Skeletal muscle satellite cell (primary cell): Measurements from ENCODE around the gene ACCS.

Source experiments
- H3K27me3 ChIP-seq: 2 replicates; pipeline ENCODE4 v1.7.0; 2013; ENCODE audit warnings: low read length; ENCODE audit not compliant: control insufficient read depth, insufficient read depth
- H3K36me3 ChIP-seq: 2 replicates; pipeline ENCODE4 v1.7.0; 2013; ENCODE audit warnings: mild to moderate bottlenecking, control low read depth, low read length; ENCODE audit not compliant: insufficient read depth
- H3K4me1 ChIP-seq: 2 replicates; pipeline ENCODE4 v1.7.0; 2013; ENCODE audit warnings: low read length; ENCODE audit not compliant: control insufficient read depth, insufficient read depth
- H3K4me2 ChIP-seq: 2 replicates; pipeline ENCODE4 v1.7.0; 2013; ENCODE audit warnings: mild to moderate bottlenecking, low read length
- H3K4me3 ChIP-seq: 2 replicates; pipeline ENCODE4 v1.7.0; 2013; ENCODE audit warnings: low read length
- H3K9ac ChIP-seq: 2 replicates; pipeline ENCODE4 v1.7.0; 2013; ENCODE audit warnings: mild to moderate bottlenecking, low read depth, low read length, moderate library complexity
- H3K9me3 ChIP-seq: replicated peaks from 2 replicates; pipeline ENCODE4 v1.7.0; 2013; ENCODE audit warnings: mild to moderate bottlenecking, control low read depth, low read length

The ACCS gene

GRCh38 chr11:44095506-44096359 is 29.7 kb downstream of the ACCS start, which contains the start of gene EXT2:
TSS of gene EXT2 (plus strand) at chr11:44095678. CDS start at chr11:44107713, 12,035 bp downstream.
- H3K9ac ChIP-seq, result peak within 1 kb of the TSS; percentile 91
- no peaks in the 10 kb centered on the region for H3K36me3 ChIP-seq
- H3K27me3 ChIP-seq, result peaks cover 17% of the 10 kb centered on the region
- H3K4me2 ChIP-seq, result peak within 1 kb of the TSS; percentile 96
- H3K4me3 ChIP-seq, result peak within 1 kb of the TSS; percentile 96
- H3K9me3 ChIP-seq, result no peaks in the 10 kb centered on the region
- peaks cover 14% of the 10 kb centered on the region for H3K4me1 ChIP-seq

- peak overlapping the region; percentile 91 for H3K9ac ChIP-seq
- peak overlapping the region; percentile 96 for H3K4me3 ChIP-seq
- H3K9me3 ChIP-seq, result no peaks in the 10 kb centered on the region
- peaks cover 14% of the 10 kb centered on the region for H3K4me1 ChIP-seq
- H3K4me2 ChIP-seq, result peak overlapping the region; percentile 96
- H3K27me3 ChIP-seq, result peaks cover 10% of the 10 kb centered on the region
- H3K36me3 ChIP-seq, result no peaks in the 10 kb centered on the region
These were observed 30.5 kb downstream of the ACCS start for GRCh38 chr11:44096360-44097185.

DNA sequence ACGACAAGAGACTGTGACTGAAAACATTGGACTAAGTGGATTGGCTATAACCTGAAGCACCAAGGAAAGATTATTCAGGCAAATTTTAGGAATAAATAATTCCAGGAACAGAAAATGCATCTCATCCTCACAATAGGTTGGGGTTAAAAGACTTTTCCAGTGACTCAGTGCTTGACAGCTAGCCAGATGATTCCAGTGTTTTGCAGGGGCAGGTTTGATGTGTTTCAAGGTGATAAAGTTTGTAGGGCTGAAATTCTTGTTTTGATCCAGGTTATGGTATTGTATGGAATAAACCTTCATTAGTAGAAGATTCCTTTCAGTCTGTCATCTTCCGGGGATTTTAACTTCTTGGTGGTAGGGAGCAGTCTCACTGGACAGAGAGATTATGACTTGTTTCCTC is 31.8 kb downstream of the ACCS start:
- Histone ChIP-seq H3K9ac (no peak overlapping the region), H3K27me3 (peaks cover 3% of the 10 kb centered on the region)

DNA sequence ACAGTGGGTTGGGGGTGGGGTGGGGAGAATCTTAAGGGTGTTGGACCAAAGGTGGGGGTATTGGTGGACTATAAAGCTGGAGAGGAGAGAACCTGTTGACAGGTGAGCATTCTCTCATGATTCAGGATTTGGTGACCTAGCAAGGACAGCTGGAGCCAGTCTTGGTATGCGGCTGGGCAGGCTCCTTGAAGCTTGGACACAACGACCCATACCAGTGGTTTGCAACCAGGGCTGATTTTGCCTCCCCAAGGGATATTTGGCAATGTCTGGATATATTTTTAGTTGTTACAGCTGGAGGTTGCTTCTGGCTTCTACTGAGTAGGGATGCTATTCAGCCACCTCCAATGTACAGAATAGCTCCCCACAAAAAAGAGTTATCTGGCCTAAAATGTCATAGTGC is 35.0 kb downstream of the ACCS start:
- no peak overlapping the region for H3K4me3 ChIP-seq
- peaks cover 10% of the 10 kb centered on the region for H3K4me1 ChIP-seq
- H3K27me3 ChIP-seq, result no peaks in the 10 kb centered on the region
- no peak overlapping the region for H3K9ac ChIP-seq
- H3K36me3 ChIP-seq, result no peaks in the 10 kb centered on the region
- no peak overlapping the region for H3K4me2 ChIP-seq
- no peaks in the 10 kb centered on the region for H3K9me3 ChIP-seq

More for the DNA sequence above, 31.8 kb downstream of the ACCS start:
- no peak overlapping the region for H3K4me2 ChIP-seq
- no peak overlapping the region for H3K4me3 ChIP-seq
- H3K4me1 ChIP-seq, result peaks cover 14% of the 10 kb centered on the region
- no peaks in the 10 kb centered on the region for H3K36me3 ChIP-seq
- no peaks in the 10 kb centered on the region for H3K9me3 ChIP-seq

GRCh38 chr11:44104481-44105294 is 38.6 kb downstream of the ACCS start:
- no peak overlapping the region for H3K9ac ChIP-seq
- H3K27me3 ChIP-seq, result no peaks in the 10 kb centered on the region
- peaks cover 14% of the 10 kb centered on the region for H3K36me3 ChIP-seq
- no peaks in the 10 kb centered on the region for H3K9me3 ChIP-seq
- no peaks in the 10 kb centered on the region for H3K4me1 ChIP-seq
- H3K4me2 ChIP-seq, result no peak overlapping the region
- H3K4me3 ChIP-seq, result no peak overlapping the region

- Histone ChIP-seq H3K4me1 (peaks cover 7% of the 10 kb centered on the region), H3K9me3 (no peaks in the 10 kb centered on the region), H3K27me3 (no peaks in the 10 kb centered on the region), H3K4me3 (no peak overlapping the region), H3K4me2 (no peak overlapping the region), H3K36me3 (peaks cover 19% of the 10 kb centered on the region), H3K9ac (no peak overlapping the region)
These were observed 42.2 kb downstream of the ACCS start for GRCh38 chr11:44108260-44108659.

DNA sequence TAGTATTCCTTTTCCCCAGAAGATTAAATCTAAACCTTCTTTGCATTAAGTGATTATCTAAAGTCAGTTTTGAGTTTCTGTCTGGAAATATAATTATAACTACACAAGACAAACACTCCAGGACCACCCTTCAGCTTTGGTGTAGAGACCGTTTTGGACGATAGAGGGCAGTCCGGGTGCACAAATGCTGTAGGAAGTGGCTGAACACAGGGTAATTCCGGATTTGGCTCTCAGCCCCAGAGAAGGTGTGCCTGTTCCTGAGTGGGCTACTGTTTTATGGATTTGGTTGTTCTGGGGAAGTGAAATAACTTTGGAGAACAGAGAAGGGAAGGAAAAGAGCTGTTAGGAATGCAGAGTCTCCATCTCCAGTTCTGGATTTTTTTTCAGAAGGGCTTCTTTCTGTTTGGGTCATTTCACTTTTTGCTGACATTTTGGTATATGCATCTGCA is 44.2 kb downstream of the ACCS start:
- H3K36me3 ChIP-seq, result peaks cover 36% of the 10 kb centered on the region
- no peak overlapping the region for H3K4me2 ChIP-seq
- H3K9me3 ChIP-seq, result no peaks in the 10 kb centered on the region
- peaks cover 7% of the 10 kb centered on the region for H3K4me1 ChIP-seq
- no peak overlapping the region for H3K9ac ChIP-seq
- no peaks in the 10 kb centered on the region for H3K27me3 ChIP-seq
- no peak overlapping the region for H3K4me3 ChIP-seq

DNA sequence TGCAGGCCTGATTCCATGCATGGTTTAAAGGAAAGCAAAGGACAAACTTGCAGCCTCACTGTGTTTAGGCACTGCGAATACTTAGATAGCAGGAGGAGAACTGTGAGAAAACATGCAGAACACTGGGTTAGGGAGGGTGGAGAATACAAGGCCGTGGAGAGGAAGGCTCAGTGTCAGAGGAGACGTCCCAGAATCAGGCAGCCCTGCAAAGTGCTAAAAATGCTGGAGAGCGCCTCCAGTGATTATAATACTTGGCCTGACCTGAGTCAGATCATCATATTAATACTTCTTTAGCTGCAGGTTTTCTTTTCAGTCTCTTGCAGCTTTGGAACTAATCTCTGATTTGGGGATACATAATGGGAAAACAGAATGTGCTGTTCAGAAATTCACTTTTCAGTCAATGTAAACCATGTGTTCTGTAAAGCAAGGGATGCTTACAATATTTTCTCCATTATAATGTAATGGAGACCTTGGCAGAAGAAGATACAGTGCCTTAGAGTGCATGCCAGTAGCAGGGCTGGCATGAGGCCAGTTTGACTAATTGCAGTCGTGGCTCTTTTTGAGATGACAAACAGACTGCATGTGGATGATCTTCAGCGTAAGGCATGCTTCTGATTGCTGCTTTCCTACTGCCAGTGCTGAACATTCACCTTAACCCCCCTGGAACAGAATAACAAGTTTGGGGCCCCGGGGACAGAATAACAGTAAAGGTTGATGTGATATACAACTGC is 46.2 kb downstream of the ACCS start:
- Histone ChIP-seq H3K4me2 (no peak overlapping the region), H3K27me3 (no peaks in the 10 kb centered on the region), H3K36me3 (peaks cover 38% of the 10 kb centered on the region), H3K9ac (no peak overlapping the region), H3K4me1 (peaks cover 7% of the 10 kb centered on the region), H3K4me3 (no peak overlapping the region), H3K9me3 (no peaks in the 10 kb centered on the region)

DNA sequence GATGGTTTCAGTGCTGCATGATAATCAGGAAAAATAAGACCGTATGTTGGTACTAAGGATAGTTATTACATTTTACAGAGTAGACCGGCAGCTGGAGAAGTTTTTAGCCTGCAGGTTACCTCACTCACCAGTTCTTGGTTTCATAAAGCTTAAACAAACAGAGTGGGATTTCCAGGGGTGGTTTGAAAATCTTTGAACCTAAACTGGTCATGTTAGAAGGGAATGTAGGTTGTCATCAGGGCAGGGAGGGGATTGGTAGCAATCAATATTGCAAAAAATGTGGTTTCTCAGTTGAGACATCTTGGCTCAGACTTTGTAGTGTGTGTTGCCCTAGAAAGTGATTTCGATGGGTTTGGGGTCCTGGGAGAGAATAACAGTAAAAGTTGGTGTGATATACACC is 46.9 kb downstream of the ACCS start:
- H3K4me1 ChIP-seq, result peaks cover 7% of the 10 kb centered on the region
- no peak overlapping the region for H3K4me3 ChIP-seq
- H3K36me3 ChIP-seq, result peaks cover 36% of the 10 kb centered on the region
- H3K9ac ChIP-seq, result no peak overlapping the region
- no peak overlapping the region for H3K4me2 ChIP-seq
- H3K9me3 ChIP-seq, result no peaks in the 10 kb centered on the region
- no peaks in the 10 kb centered on the region for H3K27me3 ChIP-seq

GRCh38 chr11:44113572-44113971 is 47.5 kb downstream of the ACCS start:
- Histone ChIP-seq H3K9ac (no peak overlapping the region), H3K4me1 (peaks cover 7% of the 10 kb centered on the region), H3K9me3 (no peaks in the 10 kb centered on the region), H3K27me3 (no peaks in the 10 kb centered on the region), H3K36me3 (peaks cover 32% of the 10 kb centered on the region), H3K4me3 (no peak overlapping the region), H3K4me2 (no peak overlapping the region)
